Measurements from ENCODE around the gene DKKL1.
A peak's percentile ranks its signal among the peaks of the same experiment; 100 is the strongest.

Gene DKKL1

DNA sequence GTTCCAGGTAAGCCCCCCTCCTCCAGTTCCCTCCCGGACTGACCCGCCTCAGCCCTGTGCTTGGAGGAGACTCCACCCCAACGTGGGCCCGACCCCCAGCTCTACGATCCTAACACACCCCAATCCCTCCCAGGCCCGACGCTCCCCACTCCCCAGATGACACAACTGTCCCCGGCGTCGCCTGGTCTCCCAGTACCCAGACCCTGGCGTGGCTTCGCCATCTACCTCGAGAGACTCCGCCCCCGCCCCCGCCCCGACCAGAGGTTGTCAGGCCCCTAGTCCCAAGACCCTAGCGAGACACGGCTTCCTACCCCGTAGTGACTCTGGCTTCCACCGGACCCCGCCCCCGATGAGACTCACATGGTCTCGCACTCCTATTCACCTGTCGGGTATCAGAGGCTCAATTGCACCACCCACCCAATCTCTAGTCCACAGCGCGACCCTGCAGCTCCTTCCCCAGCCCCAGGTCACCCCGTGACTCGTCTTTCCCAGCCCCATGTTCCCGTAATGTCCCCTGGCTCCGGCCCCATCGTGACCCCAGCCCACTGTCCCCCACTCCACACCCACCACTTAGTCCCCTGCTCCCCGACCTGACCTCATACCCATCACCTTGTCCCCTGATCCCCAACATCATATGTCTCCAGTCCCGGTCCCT lies 25.5 kb upstream of the DKKL1 start:
- peak; percentile 54 for DNase-seq (ENCODE audit: low spot score)

DNA sequence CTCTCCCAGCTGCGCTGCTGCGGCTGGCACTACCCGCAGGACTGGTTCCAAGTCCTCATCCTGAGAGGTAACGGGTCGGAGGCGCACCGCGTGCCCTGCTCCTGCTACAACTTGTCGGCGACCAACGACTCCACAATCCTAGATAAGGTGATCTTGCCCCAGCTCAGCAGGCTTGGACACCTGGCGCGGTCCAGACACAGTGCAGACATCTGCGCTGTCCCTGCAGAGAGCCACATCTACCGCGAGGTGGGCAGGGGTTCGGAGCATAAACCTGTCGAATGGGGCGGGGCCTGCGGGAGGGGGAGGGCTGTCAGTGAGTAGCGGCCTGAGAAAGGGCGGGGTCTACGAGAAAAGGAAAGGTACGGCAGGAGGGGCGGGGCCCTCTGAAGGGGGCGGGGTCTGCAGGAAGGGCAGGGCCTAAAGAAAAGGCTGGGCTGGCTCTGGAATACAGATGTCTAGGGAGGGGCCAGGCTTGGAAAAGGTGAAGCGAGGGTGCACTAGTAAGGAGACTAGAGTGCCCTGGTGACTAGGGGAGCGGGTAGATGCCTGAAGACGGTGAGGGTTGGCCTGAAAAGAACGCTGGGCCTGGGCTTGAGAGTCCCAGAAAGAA lies 24.9 kb upstream of the DKKL1 start:
- peak; percentile 71 for DNase-seq (ENCODE audit: low spot score)

DNA sequence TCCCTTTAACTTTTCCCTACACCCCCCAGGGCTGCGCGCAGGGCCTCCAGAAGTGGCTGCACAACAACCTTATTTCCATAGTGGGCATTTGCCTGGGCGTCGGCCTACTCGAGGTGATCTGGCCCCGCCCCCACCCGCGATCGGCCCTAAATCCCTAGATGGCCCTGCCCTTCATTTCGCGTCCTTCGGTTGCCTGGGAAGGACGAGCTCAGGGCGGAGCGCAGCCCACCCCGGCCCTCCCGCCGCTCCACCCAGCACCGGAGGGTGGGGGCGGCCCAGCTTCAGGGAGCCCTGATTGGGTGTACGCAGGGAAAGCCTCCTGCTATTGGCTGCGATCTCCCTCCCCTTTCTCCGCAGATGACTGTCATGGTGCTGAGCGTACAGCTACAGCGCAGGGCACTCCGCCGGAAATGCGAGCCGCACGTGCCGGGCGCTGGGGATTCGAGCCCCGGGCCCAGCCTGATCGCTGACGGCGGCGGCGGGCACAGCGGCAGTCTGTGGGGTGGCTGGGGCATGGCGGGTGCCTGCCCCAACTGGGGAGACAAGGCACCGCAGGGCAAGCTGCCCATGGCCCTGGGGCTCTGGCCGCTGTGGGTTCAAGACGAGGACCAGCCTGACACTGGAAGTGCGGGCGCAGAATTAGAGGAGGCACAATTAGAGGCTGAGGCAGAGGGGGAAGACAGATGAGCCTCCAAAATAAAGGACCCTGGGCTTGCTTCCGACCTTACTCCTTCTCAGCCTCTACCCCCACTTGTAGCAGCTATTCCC lies 24.2 kb upstream of the DKKL1 start:
- peak; percentile 89 for DNase-seq (ENCODE audit: low spot score)

DNA sequence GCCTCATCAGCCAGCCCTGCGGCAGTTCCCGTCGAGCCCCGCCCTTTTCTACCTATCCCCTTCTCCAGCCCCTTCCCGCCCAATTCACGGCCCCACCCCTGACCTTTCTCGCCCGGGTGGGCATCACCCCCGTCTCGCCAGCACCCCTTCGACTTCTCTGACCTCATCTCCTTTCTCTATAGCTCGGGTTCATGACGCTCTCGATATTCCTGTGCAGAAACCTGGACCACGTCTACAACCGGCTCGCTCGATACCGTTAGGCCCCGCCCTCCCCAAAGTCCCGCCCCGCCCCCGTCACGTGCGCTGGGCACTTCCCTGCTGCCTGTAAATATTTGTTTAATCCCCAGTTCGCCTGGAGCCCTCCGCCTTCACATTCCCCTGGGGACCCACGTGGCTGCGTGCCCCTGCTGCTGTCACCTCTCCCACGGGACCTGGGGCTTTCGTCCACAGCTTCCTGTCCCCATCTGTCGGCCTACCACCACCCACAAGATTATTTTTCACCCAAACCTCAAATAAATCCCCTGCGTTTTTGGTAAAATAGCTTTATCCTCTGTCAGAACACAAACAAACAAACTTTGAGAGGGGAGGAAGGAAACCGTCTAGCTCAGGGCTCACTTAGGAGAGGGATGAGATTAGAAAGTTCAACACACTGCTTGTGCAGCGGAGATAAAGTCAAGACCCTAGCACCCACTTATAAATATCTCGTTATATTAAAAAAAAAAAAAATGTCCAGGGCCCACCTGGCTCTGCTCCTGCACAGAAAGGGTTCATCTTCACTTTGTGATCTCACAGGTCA lies 23.4 kb upstream of the DKKL1 start:
- peak; percentile 69 for DNase-seq (ENCODE audit: low spot score)

DNA sequence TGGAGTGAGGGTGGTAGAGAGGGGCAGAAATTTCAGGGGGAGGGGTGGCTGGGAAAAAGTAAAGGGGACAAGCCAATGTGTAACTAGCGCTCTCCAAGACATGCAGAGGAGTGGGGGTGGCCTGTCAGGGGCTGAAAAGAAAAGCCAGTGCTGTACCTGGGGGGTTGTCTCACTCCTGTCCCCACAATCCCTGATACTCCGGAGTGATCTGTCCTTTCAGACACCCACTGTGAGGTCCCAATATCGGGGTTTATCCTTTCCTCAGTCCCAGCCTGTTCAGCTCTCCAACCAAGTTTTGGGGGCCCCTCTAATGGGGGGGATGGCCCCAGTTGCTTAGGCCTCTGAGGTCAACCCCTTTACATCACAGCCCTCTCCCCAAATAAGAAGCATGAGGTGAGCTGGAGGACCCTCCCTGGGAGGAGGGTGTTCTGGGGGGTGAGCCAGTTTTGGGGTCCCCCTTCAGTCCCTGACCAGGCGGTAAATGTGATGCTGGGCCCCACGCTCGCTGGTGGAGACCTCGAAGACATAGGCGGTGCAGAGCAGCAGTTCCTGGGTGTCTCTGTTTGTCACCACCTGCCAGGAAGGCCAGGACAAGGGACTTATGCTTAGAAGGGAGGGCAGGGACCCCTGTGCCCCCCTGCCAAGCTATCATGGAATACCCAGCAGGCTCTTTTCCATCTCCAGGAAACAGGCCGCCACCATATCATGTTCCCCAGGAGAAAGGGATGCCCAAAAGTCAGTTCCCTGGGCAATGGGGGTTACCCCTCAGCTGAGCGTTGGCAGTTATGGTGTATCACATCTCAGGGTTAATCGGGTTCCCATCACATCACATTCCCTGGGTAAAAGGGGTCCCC lies 22.6 kb upstream of the DKKL1 start:
- peak; percentile 58 for DNase-seq (ENCODE audit: low spot score)

DNA sequence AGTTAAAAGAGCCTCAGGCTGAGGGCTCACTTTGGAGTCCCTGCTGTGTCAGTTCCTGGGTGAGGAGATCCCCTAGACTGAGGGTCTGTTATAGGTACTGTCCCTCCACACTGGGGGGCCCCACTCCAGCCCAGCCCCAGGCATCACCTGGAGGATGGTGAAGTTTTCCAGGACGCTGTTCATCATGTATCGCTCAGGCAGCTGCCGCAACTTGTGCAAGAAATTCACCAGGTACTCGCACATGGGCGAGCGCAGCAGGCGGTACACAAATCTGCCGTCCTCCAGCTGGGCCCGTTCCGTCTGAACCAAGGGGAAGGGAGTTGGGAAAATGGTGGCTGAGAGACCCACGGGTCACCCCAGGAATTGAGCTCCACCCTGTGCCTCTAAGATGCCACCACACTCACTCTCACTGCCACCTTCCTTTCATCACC lies 21.4 kb upstream of the DKKL1 start:
- peak; percentile 55 for DNase-seq (ENCODE audit: low spot score)

DNA sequence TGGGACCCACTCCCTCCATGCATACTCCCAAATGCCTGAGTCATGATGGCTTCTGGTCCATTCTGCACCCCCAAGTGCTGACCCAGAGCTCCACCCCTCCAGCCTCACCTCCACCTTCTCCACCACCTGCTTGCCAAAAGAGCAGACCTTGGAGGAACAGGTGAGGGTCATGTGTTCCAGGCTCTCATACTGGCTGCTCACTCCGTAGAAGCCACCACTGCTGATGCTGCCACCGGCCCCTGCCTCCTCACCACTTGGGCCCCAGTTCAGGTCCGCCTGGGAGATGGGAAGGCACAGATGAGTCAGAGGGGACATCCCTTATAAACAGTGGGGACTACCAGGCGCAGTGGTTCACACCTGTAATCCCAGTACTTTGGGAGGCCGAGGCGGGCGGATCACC lies 20.6 kb upstream of the DKKL1 start:
- peak; percentile 54 for DNase-seq (ENCODE audit: low spot score)

DNA sequence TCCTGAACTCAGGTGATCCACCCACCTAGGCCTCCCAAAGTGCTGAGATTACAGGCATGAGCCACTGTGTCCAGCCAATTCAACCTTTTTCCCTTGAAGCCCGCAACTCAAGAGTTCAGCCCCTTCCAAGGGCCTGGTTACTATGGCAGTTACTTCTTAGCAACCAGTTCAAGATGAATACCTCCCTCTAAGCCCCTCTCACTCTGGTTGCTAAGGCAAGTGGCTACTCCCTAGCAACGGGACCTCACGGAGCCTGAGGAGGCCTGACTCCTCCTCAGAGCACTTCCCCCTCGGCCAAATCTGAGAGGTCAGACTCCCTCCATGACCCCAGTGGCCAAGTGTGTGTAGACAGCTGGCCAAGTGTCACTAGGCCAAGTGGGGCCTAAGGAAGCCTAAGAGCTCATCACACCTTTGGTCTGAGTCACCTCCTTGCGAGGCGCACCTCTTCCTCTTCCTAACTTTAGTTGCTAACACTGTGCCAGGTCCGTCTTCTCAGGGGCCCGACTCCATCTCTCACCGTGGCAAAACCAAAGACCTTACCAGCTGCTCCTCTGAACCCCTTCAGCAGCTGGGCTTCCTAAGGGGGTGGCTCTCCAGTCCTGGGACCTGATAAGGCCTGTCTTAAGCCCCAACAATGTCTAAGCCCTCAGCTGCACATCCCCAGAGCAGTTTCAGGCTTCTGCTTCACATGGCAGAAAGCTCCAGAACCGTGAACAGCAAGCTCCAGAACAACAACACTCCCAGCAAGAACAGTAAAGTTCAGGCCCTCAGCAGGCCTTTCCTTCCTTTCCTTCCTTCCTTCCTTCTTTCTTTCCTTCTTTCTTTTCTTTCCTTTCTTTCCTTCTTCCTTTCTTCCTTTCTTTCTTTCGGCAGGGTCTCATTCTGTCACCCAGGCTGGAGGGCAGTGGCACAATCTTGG lies 18.9 kb upstream of the DKKL1 start:
- no peak for DNase-seq (ENCODE audit: low spot score)

DNA sequence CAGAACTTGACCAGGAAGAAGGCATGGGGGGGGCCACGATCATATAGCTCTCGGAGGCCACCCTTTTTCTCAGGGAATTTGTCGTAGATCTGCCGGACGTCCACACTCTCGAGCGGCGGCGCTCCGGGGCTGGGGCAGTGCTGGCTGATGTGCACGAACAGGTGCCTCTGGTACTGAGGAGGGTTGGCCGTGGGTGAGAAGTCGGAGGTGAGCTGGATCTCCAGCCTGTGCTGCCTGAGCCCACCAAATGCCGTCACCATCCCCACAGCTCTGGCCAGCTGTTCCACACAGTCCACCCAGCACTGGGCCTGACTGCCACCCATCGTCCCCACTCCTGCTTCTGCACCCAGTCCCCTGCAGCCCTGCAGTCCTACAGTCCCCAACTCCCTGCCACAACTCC lies 16.5 kb upstream of the DKKL1 start:
- no peak for DNase-seq (ENCODE audit: low spot score)

DNA sequence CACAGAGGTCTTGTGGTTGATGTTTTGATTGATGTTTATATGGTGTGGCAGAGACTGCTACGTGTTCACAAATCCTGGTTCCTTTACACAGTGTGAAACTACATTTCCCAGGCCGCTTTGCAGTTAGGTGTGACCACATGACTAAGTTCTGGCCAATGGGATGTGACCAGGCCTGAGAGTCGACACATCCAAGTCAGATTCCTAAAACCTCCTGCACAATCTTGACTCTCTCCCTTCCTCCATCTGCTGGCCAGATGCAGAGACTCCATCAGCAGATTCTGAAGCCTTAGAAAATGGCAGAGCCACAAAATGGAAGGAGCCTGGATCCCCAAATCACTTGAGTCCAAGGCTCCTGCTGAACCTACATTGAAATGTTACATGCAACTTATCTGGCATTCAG lies 15.8 kb upstream of the DKKL1 start:
- no peak for DNase-seq (ENCODE audit: low spot score)

DNA sequence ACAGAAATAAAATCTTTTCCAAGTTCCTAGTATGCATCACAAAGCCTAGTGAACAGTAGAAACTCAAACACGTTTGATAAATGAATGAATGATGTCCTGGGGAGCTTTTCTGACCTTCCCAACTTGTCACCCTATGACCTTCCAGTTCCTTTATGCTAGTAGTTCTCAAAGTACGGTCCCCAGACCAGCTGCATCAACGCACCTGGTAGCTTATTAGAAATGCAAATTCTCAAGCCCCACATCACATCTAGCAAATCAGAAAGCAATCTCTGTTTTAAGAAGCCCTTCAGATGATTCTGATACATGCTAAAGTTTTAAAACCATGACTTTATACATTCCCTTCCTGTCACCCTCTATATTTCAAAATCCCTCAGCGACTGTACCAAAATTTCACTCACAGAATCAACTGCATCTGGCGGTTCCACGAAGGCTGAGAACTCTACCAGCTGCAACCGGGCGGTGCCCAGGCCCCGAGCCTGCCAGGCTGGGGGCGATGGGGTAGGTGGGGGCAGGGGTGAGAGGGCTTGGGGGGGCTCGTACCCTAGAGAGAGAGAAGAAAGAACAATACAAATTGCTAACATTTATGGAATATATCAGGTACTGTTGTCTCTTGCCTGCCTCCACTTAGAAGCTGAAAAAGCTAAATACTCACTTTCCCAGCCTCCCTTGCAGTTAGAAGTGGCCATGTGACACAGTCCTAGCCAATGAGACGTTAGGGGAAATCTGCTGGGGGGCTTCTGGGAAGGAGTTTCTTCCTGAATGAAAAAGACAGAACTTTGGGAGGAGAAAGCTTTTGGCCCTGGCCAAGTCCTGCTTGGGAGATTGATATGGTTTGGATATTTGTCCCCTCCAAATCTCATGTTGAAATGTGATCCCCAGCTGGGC lies 15.1 kb upstream of the DKKL1 start:
- no peak for DNase-seq (ENCODE audit: low spot score)

DNA sequence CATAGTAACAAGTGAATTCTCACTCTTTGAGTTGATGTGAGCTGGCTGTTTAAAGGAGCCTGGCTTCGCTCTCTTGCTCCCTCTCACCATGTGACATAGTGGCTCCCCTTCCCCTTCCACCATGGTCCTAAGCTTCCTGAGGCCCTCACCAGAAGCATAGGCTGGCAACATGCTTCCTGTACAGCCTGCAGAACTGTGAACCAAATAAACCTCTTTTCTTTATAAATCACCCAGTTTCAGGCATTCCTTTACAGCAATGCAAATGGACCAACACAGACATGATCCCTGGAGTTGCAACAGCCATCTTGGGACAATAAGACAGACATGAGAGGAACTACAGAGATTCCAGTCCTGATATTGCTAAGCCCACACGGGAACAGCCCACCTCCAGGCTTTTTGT lies 14.1 kb upstream of the DKKL1 start:
- no peak for DNase-seq (ENCODE audit: low spot score)

DNA sequence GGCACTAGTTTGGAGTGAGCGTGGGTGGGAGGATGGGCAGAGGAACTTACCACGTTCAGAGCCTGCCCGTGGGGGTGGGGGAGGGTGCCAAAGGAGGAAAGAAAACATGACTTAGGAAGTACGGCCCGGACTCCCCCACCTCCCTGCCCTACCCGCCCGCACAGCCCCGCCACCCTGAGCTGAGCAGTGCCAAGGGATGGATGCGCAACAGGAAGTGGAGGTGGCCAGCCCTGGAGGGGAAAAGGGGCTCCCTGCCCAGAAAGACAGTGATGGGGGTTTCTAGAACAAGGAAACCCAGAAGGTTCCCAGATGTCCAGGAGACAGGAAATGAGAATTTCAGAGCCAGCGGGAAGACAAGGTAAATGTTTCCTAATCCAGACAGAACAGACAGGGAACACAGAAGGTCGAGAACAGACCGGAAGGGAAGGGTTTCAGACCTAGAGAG lies 7.7 kb upstream of the DKKL1 start:
- no peak for DNase-seq (ENCODE audit: low spot score)

DNA sequence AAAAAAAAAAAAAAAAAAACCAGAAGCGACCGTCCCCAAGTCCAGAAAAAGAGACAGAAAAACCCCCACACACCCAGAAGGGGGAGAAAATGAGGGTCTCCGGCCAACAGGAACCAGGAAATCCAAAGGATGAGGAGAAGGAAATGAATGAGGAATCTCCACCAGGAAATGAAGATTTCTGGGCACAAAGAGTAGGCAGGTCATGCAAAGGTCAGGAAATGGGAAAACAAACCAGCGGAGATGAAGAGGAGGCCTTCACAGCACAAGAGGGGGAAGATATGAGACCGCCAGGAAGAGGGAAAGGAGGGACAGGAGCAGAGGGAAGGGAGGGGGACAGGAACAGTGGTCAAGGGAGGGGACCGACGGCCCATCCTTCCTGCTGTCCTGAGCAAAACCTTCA lies 7.3 kb upstream of the DKKL1 start:
- no peak for DNase-seq (ENCODE audit: low spot score)

DNA sequence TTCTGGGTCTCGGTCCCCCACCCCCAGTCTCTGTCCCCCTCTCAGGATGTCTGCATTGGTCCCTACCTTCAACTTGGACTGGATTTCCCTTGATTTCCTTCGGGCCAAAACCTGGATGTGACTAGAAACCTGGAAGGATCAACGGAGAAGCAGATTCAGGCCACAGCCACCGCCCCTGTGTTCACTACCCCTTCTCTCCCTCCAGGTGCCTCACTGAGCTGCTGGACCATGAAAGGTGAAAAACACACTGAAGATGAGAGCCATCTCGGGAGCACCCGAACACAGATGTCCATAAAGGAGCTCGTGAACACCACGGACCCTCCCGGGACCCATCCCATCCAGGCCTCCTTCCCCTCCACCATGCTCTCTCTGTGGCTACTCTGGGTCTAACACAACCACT lies 6.5 kb upstream of the DKKL1 start:
- no peak for DNase-seq (ENCODE audit: low spot score)

DNA sequence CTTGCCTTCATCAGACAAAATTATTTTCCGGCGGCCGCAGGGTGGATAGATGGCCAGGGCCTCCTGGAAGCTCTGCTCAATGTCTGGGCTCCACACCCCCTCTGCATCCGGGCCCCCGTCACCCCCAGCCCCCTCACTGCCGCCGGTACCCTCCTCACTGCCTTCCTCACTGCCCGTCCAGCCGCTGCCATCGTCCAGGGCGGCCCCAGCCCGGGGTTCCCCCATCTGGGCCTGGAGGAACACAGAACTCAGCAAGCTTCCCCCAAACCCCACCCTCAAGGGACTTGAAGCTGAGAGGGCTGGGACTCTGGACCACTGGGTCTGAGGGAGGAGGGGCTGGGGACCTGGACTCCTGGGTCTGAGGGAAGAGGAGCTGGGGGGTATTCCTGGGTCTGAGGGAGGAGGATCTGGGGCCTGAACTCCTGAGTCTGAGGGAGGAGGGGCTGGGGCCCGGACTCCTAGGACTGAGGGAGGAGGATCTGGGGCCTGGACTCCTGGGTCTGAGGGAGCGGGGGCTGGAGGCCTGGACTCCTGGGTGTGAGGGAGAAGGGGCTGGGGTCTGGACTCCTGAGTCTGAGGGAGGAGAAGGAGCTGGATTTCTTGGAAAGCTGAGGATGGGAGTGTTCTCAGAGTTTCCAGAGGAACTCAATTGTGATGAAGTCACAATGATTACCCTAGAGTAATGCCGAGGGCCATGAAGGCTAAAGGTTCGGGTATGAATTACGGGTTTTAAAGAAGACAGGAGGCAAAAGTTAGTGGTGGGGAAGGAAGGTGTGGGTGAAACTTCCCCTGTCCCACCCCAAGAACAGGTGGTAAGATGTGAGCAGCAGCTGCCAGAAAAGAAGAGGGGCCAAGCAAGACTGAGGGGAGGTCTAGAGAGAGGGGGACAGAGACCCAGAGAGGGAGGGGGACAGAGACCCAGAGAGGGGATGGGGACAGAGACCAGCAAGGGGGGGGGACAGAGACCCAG lies 3.5 kb upstream of the DKKL1 start:
- no peak for DNase-seq (ENCODE audit: low spot score)

DNA sequence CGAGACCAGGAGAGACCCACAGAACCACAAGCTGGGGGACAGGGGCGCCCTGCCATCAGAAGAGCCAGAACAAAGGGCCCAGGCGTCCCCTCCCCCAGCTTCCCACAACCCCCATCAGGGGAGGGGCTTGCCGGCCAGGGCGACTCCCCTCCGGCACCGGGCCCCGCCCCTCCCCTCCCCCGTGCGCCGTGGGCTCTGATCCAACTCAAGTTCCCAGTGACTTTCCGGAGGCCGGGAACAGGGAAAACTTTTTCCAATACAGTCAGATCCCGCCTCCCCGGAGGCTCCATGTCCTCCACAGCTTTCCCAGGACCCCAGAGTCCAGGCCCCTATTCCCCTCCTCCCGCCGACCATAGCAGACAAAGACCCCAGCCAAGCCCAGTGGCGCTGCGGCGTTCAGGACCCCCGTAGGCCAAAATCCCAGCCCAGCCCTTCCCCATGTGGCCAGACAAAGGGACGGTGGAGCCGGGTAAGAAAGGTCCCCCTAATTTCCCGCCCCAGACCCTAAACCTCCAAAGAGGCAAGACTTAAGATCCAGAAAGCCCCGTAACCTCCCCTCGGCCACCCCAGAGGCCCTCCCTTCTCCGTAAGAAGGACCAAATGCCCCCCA lies 2.1 kb upstream of the DKKL1 start:
- peak; percentile 95 for DNase-seq (ENCODE audit: low spot score)

Data from left forelimb (tissue), 1 donor.